Hindlimb muscle (tissue), 1 donor: ENCODE data around the gene CCDC124. TPM values are rescaled to one million over a fixed set of nuclear protein-coding genes. Genes with fewer than 3 reads are reported as not detected.

Experiments
- DNase-seq: peaks from one replicate; pipeline ENCODE4 v3.0.0-alpha.2; 2013
- polyA plus RNA-seq: library from polyadenylated mRNA; unstranded; fragments of 120-200 nt; gene quantifications from one replicate; pipeline ENCODE4 v1.2.1, GENCODE V29; 2013; ENCODE audit not compliant: insufficient read length

Gene CCDC124
- polyA plus RNA-seq, 1 donor: 72.0 TPM

DNA sequence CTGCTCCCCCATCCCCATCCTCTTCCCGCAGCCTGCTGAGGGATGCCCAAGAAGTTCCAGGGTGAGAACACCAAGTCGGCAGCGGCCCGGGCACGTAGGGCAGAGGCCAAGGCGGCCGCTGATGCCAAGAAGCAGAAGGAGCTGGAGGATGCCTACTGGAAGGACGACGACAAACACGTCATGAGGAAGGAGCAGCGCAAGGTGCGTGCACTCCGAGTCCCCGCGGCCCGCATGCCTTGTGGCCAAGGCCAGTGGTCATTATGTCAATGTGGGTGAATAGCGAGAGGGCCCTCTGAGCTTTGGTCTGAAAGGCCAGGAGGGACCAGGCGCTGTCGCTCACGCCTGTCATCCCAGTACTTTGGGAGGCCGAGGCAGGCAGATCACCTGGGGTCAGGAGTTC, 3.6 kb downstream of the CCDC124 start:
- no peak for DNase-seq

DNA sequence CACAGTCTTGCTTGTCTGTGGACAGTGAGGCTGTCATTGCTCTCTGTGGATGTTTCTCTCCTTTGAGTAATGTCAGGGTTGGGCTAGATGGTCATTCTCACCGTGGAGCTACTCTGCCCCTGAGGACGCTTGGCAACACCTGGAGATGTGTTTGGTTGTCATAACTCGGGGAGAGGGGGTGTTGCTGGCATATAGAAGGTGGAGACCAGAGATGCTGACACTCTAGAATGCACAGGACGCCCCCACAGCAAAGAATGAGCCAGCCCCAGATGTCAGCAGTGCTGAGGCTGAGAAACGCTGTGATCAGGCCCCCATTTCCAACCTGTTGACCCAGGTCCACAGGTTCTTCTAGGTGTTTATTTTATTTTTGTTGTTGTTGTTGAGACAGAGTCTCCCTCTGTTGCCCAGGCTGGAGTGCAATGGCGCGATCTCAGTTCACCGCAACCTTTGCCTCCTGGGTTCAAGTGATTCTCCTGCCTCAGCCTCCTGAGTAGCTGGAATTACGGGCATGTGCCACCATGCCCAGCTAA, 4.6 kb downstream of the CCDC124 start:
- DNase-seq: no peak

DNA sequence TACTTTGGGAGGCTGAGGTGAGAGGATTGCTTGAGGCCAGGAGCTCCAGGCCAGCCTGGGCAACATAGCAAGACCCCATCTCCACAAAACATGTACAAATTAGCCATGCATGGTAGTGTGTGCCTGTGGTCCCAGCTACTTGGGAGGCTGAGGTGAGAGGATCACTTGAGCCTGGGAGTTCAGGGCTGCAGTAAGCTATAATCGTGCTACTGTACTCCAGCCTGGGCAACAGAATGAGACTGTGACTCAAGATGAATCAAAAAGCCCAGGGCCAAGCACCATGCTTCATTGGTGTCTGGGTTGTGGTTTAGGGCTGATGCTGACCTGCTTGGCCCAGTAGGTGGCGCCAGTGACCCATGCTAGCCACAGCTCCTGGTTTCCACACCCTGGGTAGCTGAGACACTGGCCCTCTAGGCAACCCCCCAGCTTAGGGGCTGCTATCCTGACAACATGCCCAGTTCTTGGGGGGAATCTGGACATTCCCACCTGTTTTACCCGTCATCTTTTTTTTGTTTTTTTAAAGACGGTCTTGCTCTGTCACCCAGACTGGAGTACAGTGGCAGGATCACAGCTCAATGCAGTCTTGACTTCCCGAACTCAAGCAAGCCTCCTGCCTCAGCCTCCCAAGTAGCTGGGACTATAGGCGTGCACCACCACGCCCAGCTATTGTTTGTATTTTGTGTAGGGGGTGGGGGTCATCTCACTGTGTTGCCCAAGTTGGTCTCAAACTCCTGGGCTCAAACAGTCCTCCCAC, 5.5 kb downstream of the CCDC124 start:
- DNase-seq: peak; percentile 67

DNA sequence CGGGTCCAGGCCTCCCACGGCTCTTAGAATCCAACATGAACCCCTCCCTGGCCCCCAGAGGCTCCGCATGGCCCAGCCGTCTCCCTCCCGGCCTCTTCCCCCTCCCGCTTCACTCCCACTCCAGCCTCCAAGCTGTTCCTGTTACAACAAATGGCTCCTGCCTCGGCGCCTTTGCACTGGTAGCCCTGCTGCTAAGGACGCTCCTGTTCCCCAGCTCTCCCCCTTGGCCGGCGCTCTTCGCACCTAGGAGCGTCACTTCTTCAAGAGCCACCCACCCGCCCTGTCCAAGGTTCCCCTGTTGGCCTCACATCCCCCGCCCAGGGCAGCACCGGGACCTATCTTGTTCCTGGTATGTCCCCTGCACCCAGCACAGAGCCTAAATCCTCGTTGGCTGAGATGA, 9.4 kb downstream of the CCDC124 start:
- no peak for DNase-seq

DNA sequence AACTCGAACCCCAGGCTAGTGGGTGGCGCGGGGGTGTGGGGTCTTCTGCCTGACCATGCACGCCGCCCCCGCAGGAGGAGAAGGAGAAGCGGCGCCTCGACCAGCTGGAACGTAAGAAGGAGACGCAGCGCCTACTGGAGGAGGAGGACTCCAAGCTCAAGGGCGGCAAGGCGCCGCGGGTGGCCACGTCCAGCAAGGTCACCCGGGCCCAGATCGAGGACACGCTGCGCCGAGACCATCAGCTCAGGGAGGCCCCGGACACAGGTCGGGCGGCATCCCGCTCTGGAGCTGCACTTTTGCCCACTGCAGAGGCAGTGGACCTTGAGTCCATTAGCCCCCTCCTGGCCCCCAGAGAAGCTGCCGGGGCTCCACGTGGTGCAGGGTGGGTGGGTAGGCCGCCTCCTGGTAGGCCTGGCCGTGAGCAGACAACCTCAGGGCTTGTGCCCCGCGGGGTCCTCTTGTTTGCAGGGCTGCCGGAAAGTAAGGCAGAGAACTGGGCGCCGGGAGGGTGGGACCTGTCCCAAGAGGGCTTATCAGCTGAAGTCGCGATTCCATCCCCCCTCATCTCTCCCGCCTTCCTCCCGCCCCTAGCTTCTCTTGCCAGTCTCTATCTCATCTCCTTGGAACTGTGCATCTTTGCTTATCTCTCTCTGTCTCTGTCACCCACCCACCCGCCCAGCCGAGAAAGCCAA, 9.9 kb downstream of the CCDC124 start:
- no peak for DNase-seq

DNA sequence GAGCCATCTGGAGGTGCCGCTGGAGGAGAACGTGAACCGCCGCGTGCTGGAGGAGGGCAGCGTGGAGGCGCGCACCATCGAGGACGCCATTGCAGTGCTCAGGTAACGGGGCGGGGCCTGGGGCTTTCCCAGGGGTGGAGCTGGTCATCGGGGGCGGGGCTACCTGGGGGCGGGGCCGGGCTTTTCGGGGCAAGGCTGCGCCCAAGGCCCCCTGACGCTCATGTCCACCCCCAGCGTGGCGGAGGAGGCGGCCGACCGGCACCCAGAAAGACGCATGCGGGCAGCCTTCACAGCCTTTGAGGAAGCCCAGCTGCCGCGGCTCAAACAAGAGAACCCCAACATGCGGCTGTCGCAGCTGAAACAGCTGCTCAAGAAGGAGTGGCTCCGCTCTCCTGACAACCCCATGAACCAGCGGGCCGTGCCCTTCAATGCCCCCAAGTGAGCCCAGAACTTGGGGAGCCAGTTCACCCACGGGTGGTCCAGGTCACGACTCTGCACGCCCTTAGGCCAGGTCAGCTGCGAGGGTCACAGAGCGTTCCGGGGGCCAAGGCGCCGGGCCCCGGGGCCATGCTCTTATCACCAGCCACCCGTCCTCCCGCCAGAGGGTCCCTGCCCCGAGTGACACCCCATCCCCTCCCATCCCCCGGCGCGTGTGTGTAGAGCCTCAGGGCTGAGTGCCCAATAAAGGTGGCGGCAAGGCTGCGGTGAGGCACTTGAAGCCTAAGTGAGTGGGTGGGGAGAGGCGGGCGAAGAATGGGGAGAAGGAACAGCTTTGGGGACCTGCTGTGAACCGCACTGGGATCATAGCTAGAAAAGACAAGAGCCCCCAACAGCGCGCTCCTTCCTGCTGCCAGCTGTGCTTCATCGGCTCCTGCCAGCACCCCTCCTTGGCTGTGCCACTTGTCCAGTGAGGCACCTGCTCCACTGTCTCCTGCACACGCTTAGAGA, 10.7 kb downstream of the CCDC124 start:
- DNase-seq: no peak

DNA sequence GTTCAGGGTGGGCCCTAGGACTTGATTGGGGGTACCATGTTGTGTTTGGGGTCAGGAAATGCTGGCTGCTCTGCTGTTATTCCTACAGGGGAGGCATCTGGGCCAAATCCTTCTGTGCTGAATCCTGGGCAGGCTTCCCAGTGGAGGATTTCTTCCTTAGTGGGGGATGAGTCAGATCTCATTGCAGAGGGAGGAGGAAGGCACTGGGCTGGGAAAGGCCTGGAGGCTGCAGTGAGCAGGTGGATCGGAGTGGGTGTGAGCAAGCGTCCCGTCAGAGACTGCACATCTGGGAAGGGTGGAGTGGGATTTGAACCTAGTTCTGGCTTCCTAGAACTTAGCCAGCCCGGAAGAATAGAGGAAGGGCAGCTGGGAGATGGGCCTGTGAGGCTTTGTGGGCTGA, 11.5 kb downstream of the CCDC124 start:
- DNase-seq: no peak

DNA sequence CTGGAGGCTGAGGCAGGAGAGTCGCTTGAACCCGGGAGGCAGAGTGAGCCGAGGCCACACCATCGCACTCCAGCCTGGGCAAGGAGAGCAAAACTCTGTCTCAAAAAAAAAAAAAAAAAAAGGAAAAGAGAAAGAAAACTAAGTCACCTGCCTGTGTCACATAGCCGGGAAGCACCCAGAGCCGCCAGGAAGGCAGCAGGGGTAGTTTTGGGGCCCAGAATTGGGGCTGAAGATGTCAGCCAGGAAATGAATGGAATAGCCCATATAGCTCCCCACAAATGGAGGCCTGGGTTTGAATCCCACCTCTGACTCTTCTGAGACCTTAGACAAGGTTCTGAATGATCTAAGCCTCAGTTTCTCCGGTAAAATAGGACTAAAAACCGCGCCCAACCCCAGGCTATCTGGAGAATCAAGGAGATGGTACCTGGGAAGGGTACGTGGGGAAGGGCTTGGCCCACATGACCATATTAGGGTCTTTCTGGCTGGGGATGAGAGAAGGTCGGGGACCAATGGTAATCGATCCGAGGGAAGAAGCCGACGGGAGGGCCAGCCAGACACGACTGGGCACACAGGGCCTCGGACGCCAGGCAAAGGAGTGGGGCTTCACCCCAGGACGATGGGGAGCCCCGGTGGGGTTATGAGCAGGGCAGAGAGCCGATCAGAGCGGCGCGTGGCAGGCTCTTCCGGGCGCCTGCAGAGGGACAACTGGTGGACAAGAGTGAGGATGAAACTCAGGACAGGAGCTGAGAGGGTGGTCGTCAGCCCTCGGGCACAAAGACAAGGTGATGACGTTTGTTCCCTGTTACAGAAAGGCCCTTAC, 14.4 kb downstream of the CCDC124 start:
- no peak for DNase-seq

DNA sequence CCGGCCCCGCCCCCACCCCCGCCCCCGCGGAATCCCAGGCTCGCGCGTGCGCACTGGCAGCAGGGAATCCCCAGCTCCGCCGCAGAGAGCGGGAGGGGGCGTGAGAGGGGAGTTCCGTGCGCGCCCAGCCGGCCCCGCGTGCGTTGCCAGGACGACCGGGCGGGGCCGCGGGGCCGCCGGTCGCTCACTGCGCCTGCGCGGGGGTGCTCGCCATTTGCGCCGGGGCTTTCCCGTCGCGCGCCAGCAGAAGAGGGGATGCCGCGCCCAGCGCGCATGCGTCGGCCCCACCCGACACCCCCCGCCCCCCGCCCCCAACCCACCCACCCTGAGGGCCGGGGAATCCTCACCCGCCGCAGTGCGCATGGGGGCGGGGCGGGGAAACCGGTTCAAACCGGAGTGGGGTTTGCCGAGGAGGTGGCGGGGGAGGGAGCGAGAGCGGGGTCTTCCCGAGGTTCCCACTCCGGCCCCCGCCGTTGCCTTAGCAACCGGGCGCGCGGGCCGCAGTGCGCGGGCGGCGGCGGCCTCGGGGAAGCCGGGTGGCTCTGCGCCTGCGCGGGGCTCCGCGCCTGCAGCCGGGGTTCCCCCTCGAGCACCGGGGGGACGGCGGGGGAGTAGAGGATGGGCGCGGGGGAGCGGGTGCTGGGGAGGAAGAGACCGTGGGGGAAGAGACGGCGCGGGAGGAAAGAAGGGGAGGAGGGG, 15.1 kb downstream of the CCDC124 start:
- peak; percentile 98 for DNase-seq

DNA sequence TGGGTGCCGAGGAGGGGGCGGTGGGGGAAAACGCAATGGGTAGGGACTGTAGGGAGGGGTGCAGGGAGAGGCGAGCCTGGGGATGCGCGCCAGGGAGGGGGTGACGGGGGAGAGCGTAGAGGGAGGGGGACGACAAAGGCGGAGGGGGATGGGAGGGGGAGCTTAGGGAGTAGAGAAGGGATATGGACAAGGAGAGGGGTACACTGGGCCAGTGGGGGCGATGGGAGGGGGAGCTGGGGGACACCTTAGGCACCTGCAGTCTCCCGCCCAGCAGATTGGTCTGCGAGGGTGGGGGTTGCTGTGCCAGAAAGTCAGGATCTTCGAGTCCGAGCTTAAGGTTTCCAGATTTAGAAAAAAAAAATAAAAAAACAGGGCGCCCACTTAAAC, 15.7 kb downstream of the CCDC124 start:
- DNase-seq: no peak

DNA sequence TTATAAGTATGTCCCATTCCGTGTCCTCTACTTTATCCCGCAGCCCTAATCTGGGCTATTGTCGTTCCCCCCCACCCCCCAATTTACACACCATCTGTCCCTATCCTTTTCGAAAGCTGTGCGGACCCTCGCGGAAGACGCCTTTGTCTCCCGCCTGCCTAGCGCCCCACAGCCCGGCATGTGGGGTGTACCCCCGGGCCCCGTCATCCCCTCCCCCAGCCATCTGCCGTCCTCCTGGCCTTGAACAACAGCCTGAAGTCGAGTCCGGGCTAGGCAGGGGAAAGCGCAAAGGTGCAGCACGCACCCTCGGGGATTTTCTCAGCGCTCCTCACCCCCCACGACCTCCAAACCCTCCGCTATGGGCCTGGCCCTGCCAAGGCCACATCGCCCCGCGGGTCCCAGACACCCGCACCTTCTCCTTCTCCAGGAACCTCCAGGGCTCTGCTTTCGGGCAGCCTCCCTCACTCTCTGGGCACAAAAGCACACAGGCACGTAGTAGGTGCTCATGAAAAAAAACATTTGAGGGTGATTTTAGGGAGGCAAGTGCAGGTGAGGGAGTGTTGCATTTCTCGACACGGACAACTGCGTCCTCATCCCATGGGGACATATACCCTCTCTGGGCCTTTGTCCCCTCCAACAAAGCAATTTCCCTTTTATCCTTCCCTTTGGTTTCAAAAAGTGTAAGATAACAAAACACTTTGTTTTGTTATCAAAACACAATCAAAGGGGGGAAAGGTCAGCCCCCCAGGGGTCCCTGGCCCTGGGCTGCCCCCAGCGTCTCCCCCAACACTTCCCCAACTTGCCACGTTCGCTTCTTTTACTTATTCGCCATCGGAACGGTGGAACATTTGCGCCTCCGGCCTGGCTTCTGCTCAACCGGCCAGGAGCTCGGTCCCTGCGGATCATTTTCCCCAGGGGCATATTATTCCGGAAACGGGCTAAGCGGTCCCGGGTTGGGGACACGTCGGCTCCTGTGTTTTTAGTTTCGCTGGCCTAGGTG, 16.4 kb downstream of the CCDC124 start:
- no peak for DNase-seq

DNA sequence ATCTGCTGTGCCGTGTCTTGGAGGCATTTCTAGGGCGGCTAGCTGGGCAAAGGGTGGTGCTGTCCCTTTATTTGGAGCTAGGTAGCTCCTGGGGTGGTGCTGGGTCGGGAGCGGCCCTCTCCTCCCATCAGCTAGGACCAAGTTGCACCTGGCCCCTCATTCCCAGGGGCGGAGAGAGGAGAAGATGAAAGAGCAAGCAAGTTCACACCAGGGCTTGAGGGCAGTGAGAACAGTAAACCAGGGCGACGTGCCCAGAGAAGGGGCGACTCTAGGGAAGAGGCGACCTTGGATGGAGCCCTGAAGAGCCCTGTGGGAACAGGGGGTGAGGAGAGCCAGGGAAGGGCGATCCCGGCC, 17.1 kb downstream of the CCDC124 start:
- no peak for DNase-seq

DNA sequence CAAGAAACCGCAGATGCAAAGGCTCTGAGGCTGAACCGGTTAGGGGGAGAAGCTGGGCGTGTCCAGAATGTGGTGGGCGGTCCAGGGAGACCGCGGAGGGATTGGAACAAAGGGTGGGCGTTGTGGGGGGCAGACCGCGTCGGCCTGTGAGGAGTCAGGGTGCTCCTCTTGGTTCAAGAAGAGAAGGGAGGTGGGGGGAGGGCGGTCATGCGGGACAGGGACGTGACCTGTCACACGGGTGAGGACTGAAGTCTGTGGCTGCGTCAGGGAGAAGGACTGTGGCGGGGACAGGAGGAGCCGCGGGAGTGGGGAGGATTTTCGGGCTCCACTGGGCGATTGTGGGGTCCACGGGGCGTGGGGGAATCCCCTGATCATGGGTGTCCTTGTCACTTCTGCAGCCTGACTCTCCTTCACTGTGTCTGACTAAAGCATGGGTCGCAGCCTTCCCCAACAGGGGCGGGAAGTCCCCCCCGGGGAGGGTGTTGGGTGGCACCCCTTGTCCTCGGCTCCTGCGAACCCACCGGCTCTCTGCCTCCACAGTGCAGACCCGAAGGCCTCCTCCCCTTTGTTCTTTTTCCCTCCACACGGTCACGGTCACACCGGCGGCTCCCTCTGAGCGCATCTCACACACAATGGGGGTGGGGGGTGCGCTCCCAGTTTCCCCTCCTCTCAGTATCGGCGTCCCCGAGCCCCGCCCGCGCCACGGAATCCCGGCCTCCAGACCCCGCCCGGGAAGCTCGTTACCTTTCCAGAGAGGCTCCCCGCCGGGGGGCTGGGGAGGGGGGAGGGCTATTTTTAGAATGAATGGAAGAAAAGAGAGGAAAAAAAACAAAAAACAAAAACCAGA, 17.7 kb downstream of the CCDC124 start:
- DNase-seq: no peak

DNA sequence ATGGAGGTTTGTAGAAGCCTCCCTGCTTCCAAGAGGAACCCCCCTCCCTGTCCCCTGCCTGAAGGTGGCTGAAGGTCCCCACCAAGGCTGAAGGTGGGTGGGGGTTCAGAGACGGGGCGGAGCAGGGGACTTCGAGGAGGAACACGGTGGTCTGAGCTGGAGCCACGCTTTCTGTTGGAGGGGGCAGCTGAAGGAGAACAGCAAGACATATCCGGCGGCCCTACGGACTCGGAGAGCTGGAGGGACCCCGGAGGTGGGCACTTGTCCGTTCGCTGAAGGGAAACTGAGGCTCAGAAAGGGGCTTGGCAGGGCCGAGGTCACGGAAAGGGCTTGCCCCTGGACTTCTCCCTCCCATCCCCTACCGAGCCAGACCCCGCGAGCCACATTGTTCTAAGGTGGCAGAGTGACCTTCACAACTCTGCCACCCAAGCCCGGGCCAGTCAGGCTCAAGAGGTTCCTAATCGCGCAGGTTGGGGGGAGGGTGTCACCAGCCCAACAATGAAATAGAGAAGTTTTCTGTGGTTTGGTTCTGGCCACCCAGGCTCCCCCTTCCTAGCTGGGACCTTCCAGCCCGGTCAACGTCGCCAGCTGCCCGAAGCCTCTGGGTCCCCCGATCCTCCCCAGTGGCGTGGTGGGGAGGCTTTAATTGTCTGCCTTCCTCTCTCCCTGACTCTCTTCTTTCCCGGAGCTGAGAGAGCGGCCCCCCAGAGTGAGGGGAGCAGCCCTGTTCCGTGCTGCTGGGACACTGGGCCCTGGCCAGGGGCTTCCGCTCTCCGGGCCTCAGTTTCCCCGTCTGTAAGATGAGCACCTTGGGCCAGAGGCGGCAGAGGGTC, 18.6 kb downstream of the CCDC124 start:
- DNase-seq: no peak

DNA sequence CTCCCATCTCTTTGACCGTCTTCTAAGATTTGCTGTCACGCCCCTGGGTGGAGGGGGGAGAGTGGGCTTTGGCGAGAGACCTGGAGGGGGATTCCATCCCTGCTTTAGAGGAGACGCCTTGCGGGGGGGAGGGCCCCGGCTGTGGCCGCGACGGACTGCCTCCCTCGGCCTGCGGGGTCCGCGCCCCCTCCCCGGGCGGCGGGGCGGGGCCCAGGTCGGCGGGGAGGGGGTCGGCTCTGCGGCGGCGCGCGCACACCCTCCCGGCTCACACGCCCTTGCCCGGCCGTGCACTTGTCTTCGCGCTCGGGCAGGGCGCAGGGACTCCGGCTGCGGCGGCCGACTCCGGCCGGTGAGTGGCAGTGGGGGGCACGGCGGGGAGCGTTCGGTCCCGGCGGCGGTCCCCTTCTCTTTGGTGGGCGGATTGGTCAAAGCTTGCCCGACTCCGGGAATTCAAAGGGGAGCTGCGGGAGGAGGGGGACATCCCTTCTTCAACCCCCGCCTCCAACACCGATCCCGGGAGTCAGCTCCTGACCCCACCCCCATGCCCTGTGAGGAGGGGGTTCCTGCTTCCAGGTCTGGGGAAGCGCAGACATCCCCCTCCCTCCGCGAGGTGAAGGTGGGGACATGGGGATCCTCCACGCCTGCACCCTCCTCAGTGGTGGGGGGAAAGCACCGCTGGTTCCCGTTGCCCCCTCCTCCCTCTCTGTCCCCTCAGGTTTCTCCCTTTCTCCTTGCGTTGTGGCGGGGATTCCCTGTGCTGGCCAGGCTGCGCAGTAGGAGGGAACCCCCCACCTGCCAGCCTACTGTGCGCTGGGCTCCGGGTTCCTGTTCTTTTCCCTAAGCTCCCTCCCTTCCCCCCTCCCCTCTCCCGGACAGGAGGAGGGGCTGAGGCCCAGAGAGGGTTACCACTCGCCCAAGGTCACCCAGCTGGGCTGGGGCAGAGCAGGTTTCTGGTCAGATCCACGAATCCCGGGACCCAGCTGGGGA, 19.5 kb downstream of the CCDC124 start:
- DNase-seq: no peak

DNA sequence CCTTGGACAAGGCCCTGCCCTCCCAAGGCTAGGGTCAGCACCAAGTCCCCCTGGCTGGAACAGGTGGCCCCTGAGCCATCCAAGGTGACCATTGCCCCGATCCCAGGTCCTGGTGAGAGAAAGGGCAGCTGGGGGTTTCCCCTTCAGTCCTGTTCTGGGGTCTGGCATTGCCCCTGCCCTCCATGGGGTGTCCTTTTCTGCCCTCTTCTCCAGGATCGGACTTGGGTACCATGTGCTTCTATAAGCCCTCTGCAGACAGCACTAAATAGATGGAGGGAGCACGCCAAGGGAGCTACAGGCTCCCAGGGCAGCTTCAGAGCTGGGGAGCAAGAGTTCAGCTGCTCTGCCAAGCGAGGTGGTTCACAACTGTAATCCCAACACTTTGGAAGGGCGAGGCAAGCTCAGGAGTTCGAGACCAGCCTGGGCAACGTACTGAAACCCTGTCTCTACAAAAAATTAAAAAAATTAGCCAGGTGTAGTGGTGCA, 20.5 kb downstream of the CCDC124 start:
- DNase-seq: no peak

DNA sequence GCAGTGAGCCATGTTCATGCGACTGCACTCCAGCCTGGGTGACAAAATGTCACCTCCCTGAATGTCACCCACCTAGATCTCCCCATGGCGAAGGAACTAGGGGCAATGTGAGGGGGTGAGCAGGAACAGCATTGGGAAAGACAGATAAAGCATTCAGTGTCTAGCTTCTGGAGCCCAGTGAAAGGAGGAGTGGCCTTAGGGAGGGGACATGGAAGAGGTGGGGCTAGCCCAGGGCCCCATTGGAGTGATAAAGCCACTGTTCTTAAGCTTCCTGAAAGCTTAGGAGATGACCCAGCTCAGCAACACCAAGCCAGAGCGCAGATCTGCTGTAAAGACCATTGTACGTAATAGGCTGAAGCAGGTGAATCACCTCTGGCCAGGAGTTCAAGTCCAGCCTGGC, 21.1 kb downstream of the CCDC124 start:
- DNase-seq: no peak
